ENCODE results near the gene ALDH3B2. TPM values are rescaled to one million over a fixed set of nuclear protein-coding genes. Genes with fewer than 3 reads are reported as not detected.

ALDH3B2 gene
- total RNA-seq, 1 experiment from 2014 or later = 0.13 TPM

- no peak for TF ChIP-seq ZNF281 (CRISPR knock-in tag; IDR thresholded peaks at IDR 0.05)
- no peak for TF ChIP-seq IRF1 (CRISPR knock-in tag; IDR thresholded peaks at IDR 0.05)
- no peak for TF ChIP-seq GRHL2 (CRISPR knock-in tag; IDR thresholded peaks at IDR 0.05; ENCODE audit: insufficient replicate concordance, severe bottlenecking)
- no peak for TF ChIP-seq ZNF317 (CRISPR knock-in tag; IDR thresholded peaks at IDR 0.05; ENCODE audit: borderline replicate concordance, low read depth)
- TF ChIP-seq GTF2I (CRISPR knock-in tag; conservative IDR thresholded peaks at IDR 0.05) = no peak
- TF ChIP-seq CDX4 (CRISPR knock-in tag; IDR thresholded peaks at IDR 0.05; ENCODE audit: borderline replicate concordance) = no peak
- TF ChIP-seq ZNF219 (CRISPR knock-in tag; IDR thresholded peaks at IDR 0.05; ENCODE audit: borderline replicate concordance) = no peak
- TF ChIP-seq PRDM15 (CRISPR knock-in tag; IDR thresholded peaks at IDR 0.05) = no peak
- TF ChIP-seq RELA (CRISPR knock-in tag; IDR thresholded peaks at IDR 0.05; ENCODE audit: borderline replicate concordance) = no peak
These were observed 26.2 kb downstream of the ALDH3B2 start (continued) for GRCh38 chr11:67648140-67648795.

- ChIA-PET CTCF (interaction anchor here (0.6 to 4.3 kb wide), 4 partner anchors 12 to 24 kb away, joined by 3 to 37 read pairs (median 16); partner anchors contain the start of gene NUDT8), POLR2A (no interaction called here)
- Mint-ChIP-seq H3K27ac (no peak overlapping the region), H3K36me3 (no peaks in the 10 kb centered on the region), H3K4me3 (no peak overlapping the region), H3K27me3 (ENCODE audit: low read depth) (peaks cover 3% of the 10 kb centered on the region), H3K9me3 (no peaks in the 10 kb centered on the region; the same call in 1 of the 2 replicates), H3K4me1 (peaks cover 6% of the 10 kb centered on the region)
- no peak for ATAC-seq
- DNase-seq (ENCODE audit: low spot score) = peak; percentile 8
- TF ChIP-seq OVOL2 (CRISPR knock-in tag; IDR thresholded peaks at IDR 0.05; ENCODE audit: borderline replicate concordance) (no peak), HMGXB4 (CRISPR knock-in tag; IDR thresholded peaks at IDR 0.05) (no peak), SMAD4 (CRISPR knock-in tag; IDR thresholded peaks at IDR 0.05) (no peak), MXD4 (CRISPR knock-in tag; IDR thresholded peaks at IDR 0.05; ENCODE audit: borderline replicate concordance) (no peak), GRHL2 (CRISPR knock-in tag; IDR thresholded peaks at IDR 0.05; ENCODE audit: insufficient replicate concordance, severe bottlenecking) (no peak), ATF3 (CRISPR knock-in tag; conservative IDR thresholded peaks at IDR 0.05) (no peak), USF1 (CRISPR knock-in tag; IDR thresholded peaks at IDR 0.05) (no peak), USF2 (CRISPR knock-in tag; IDR thresholded peaks at IDR 0.05) (no peak), ZNF138 (CRISPR knock-in tag; conservative IDR thresholded peaks at IDR 0.05) (no peak), FOXK1 (CRISPR knock-in tag; IDR thresholded peaks at IDR 0.05) (no peak), ZNF423 (CRISPR knock-in tag; IDR thresholded peaks at IDR 0.05) (no peak), CREM (CRISPR knock-in tag; IDR thresholded peaks at IDR 0.05) (no peak), CBFB (CRISPR knock-in tag; IDR thresholded peaks at IDR 0.05; ENCODE audit: low read depth) (no peak), ZNF263 (CRISPR knock-in tag; IDR thresholded peaks at IDR 0.05; ENCODE audit: low read depth) (no peak), ETV6 (CRISPR knock-in tag; IDR thresholded peaks at IDR 0.05) (no peak)
These were observed 27.0 kb downstream of the ALDH3B2 start for GRCh38 chr11:67647471-67647870.
